IMR-90 (cell line): Measurements from ENCODE around the gene C11orf65. TPM values are rescaled to one million over a fixed set of nuclear protein-coding genes. Genes with fewer than 3 reads are reported as not detected.
A peak's percentile ranks its signal among the peaks of the same experiment; 100 is the strongest.

Source experiments
- ATAC-seq: fragments of 200-7000 bp; cut with Tn5 transposase; 2 replicates; pipeline ENCODE4 v1.9.1; 2020; ENCODE audit warnings: low read depth, mild to moderate bottlenecking, moderate library complexity
- Bru-seq: library from RNA; stranded (reverse); fragments of 400-500 nt; gene quantifications from one replicate; lab custom pipeline; 2021; lab: Mats Ljungman, UMichigan
- BruChase-seq, 2 experiments: library from RNA; stranded (reverse); fragments of 400-500 nt; gene quantifications; one replicate each; lab custom pipeline; 2021; lab: Mats Ljungman, UMichigan
- BruUV-seq: library from RNA; stranded (reverse); fragments of 400-500 nt; replicated peaks from 2 replicates; lab custom pipeline; 2021; lab: Mats Ljungman, UMichigan
- CTCF ChIA-PET: fragments of 300-600 bp; formaldehyde crosslinking; extraction: SDS; loops from one replicate; lab custom pipeline; 2021; ENCODE audit warnings: antibody characterized with exemption; lab: Yijun Ruan, JAX
- POLR2A ChIA-PET: fragments of 300-600 bp; sonication (Branson Sonifier 250); formaldehyde crosslinking; loops from one replicate; lab custom pipeline; 2022; ENCODE audit warnings: antibody characterized with exemption; ENCODE audit not compliant: unreplicated experiment; lab: Charles Lee
- DNase-seq: peaks from one replicate; pipeline ENCODE4 v3.0.0; 2013
- H2AFZ ChIP-seq: replicated peaks from 2 replicates; pipeline ENCODE3; 2013; ENCODE audit warnings: low read length, mild to moderate bottlenecking; ENCODE audit not compliant: poor library complexity
- H2AK5ac ChIP-seq: 2 replicates; pipeline ENCODE4 v1.6.1; 2013; ENCODE audit warnings: low read depth, low read length, inconsistent platforms
- H2AK9ac ChIP-seq: replicated peaks from 2 replicates; pipeline ENCODE3; 2013; ENCODE audit warnings: mild to moderate bottlenecking, low read depth, low read length, moderate library complexity; ENCODE audit not compliant: poor library complexity
- H2BK120ac ChIP-seq: 2 replicates; pipeline ENCODE4 v1.6.1; 2013; ENCODE audit warnings: low read depth, low read length, inconsistent platforms
- H2BK15ac ChIP-seq: 3 replicates; pipeline ENCODE4 v1.6.1; 2013; ENCODE audit warnings: low read depth, low read length, inconsistent platforms
- H2BK20ac ChIP-seq: 2 replicates; pipeline ENCODE4 v1.6.1; 2013; ENCODE audit warnings: low read depth, mild to moderate bottlenecking, inconsistent platforms, low read length, moderate library complexity
- H2BK5ac ChIP-seq: 2 replicates; pipeline ENCODE4 v1.6.1; 2013; ENCODE audit warnings: mild to moderate bottlenecking, low read depth, low read length, inconsistent platforms; ENCODE audit not compliant: poor library complexity, severe bottlenecking
- H3K14ac ChIP-seq: replicated peaks from 2 replicates; pipeline ENCODE4 v1.6.1; 2013; ENCODE audit warnings: low read depth, low read length, inconsistent platforms
- H3K18ac ChIP-seq: 2 replicates; pipeline ENCODE4 v1.6.1; 2013; ENCODE audit warnings: low read depth, low read length, control low read depth
- H3K23ac ChIP-seq: 2 replicates; pipeline ENCODE4 v1.6.1; 2013; ENCODE audit warnings: low read depth, low read length, inconsistent platforms
- H3K27ac ChIP-seq: 2 replicates; pipeline ENCODE4 v1.5.1; 2013; ENCODE audit warnings: mild to moderate bottlenecking, control low read depth, low read length; ENCODE audit not compliant: insufficient read depth
- H3K27me3 ChIP-seq: 2 replicates; pipeline ENCODE4 v1.6.1; 2013; ENCODE audit warnings: low read length; ENCODE audit not compliant: control insufficient read depth, insufficient read depth
- H3K36me3 ChIP-seq: 2 replicates; pipeline ENCODE4 v1.6.1; 2013; ENCODE audit warnings: low read length, mixed read lengths; ENCODE audit not compliant: control insufficient read depth, insufficient read depth
- H3K4ac ChIP-seq: 2 replicates; pipeline ENCODE4 v1.6.1; 2013; ENCODE audit warnings: low read depth, low read length, inconsistent platforms
- H3K4me1 ChIP-seq: 2 replicates; pipeline ENCODE4 v1.6.1; 2013; ENCODE audit warnings: low read length, mixed read lengths; ENCODE audit not compliant: control insufficient read depth, insufficient read depth
- H3K4me2 ChIP-seq: 2 replicates; pipeline ENCODE4 v1.6.1; 2013; ENCODE audit warnings: low read depth, mild to moderate bottlenecking, control low read depth, low read length, moderate library complexity
- H3K4me3 ChIP-seq: 2 replicates; pipeline ENCODE4 v1.5.1; 2013; ENCODE audit warnings: low read depth, mild to moderate bottlenecking, control low read depth, low read length, moderate library complexity; ENCODE audit not compliant: insufficient read depth
- H3K56ac ChIP-seq: 2 replicates; pipeline ENCODE4 v1.6.1; 2013; ENCODE audit warnings: low read length, inconsistent platforms; ENCODE audit not compliant: insufficient read depth; ENCODE audit errors: extremely low read depth
- H3K79me1 ChIP-seq, 2 experiments: 2 replicates each; pipeline ENCODE4 v1.6.1; 2013; ENCODE audit warnings: low read length in 2 of 2, inconsistent platforms in 1 of 2, low read depth in 1 of 2
- H3K9ac ChIP-seq: 2 replicates; pipeline ENCODE4 v1.6.1; 2013; ENCODE audit warnings: low read depth, low read length, control low read depth
- H3K9me1 ChIP-seq: 2 replicates; pipeline ENCODE4 v1.6.1; 2013; ENCODE audit warnings: low read length, inconsistent platforms; ENCODE audit not compliant: insufficient read depth
- H3K9me3 ChIP-seq: 2 replicates; pipeline ENCODE4 v1.6.1; 2013; ENCODE audit warnings: low read length; ENCODE audit not compliant: control insufficient read depth, insufficient read depth
- H4K20me1 ChIP-seq: 2 replicates; pipeline ENCODE4 v1.6.1; 2013; ENCODE audit warnings: low read length, inconsistent platforms; ENCODE audit not compliant: insufficient read depth
- H4K5ac ChIP-seq: 2 replicates; pipeline ENCODE4 v1.6.1; 2013; ENCODE audit warnings: mild to moderate bottlenecking, low read depth, low read length, control low read depth
- H4K8ac ChIP-seq, 2 experiments: 2 replicates each; pipeline ENCODE4 v1.6.1; 2013; ENCODE audit warnings: low read depth in 2 of 2, low read length in 2 of 2, control low read depth in 1 of 2, inconsistent platforms in 1 of 2
- H4K91ac ChIP-seq: 2 replicates; pipeline ENCODE4 v1.6.1; 2013; ENCODE audit warnings: low read depth, low read length, inconsistent platforms; ENCODE audit not compliant: insufficient read depth
- CHD1 ChIP-seq: IDR thresholded peaks from 2 replicates; pipeline ENCODE4 v1.6.1; 2012; ENCODE audit warnings: low read depth, low read length, improper control_type of control experiment
- ELK1 ChIP-seq: fragments of 150-350 bp; IDR thresholded peaks from 2 replicates; pipeline ENCODE4 v1.6.1; 2016; ENCODE audit warnings: low read depth, mild to moderate bottlenecking, low read length, moderate library complexity, borderline replicate concordance
- FOS ChIP-seq: fragments of 150-350 bp; IDR thresholded peaks from 2 replicates; pipeline ENCODE4 v1.6.1; 2016; ENCODE audit warnings: low read depth, low read length
- MAFK ChIP-seq: IDR thresholded peaks from 2 replicates; pipeline ENCODE4 v1.6.1; 2012; ENCODE audit warnings: low read depth, low read length, improper control_type of control experiment
- MAZ ChIP-seq: IDR thresholded peaks from 2 replicates; pipeline ENCODE4 v1.6.1; 2012; ENCODE audit warnings: low read depth, mild to moderate bottlenecking, low read length, improper control_type of control experiment, moderate library complexity, borderline replicate concordance
- MXI1 ChIP-seq: IDR thresholded peaks from 2 replicates; pipeline ENCODE4 v1.6.1; 2012; ENCODE audit warnings: low read depth, mild to moderate bottlenecking, low read length, moderate library complexity, borderline replicate concordance
- NFE2L2 ChIP-seq: fragments of 150-350 bp; IDR thresholded peaks from 2 replicates; pipeline ENCODE4 v1.6.1; 2016; ENCODE audit warnings: low read depth, mild to moderate bottlenecking, low read length
- RCOR1 ChIP-seq: IDR thresholded peaks from 2 replicates; pipeline ENCODE4 v1.6.1; 2012; ENCODE audit warnings: mild to moderate bottlenecking, low read length, improper control_type of control experiment; ENCODE audit not compliant: insufficient replicate concordance
- SMC3 ChIP-seq: fragments of 150-350 bp; IDR thresholded peaks from 2 replicates; pipeline ENCODE4 v1.6.1; 2016; ENCODE audit warnings: low read depth, mild to moderate bottlenecking, antibody characterized with exemption, low read length, moderate library complexity
- USF2 ChIP-seq: fragments of 150-350 bp; IDR thresholded peaks from 2 replicates; pipeline ENCODE4 v1.6.1; 2017; ENCODE audit warnings: mild to moderate bottlenecking, antibody characterized with exemption, low read length, low read depth
- WGBS, 2 experiments: methylation state at CpG; one replicate each; pipeline versions ENCODE4 v1.1.5 to v1.1.7; 2013; ENCODE audit warnings: missing lambda C conversion rate in 2 of 2; ENCODE audit not compliant: insufficient read length in 1 of 2; ENCODE audit errors: extremely low coverage in 2 of 2; 5-methylcytosine and 5-hydroxymethylcytosine counted together
- dilution Hi-C: fragments of 300-500 bp; cut with HindIII; formaldehyde crosslinking; loops from one replicate; pipeline ENCODE4 v1.14.3; 2018; ENCODE audit warnings: low sequenced_read_pairs; ENCODE audit not compliant: unreplicated experiment
- in situ Hi-C: fragments of 300-500 bp; cut with MboI; formaldehyde crosslinking; loops from 3 replicates; pipeline ENCODE4 v1.14.3; 2019; ENCODE audit warnings: low sequenced_read_pairs, inconsistent platforms, mixed read lengths
- intact Hi-C: fragments of 100-400 bp; cut with micrococcal nuclease; formaldehyde crosslinking; loops from 2 replicates; pipeline ENCODE4 v1.10.0; 2022
- long read RNA-seq: library from polyadenylated mRNA; unstranded; transcript quantifications from one replicate; pipeline ENCODE4 v2.0.0, GENCODE V29; 2021; ENCODE audit not compliant: unreplicated experiment
- polyA plus RNA-seq, 3 experiments: library from polyadenylated mRNA; depleted of rRNA; stranded (reverse); fragments of >200 nt; gene quantifications; 2 replicates each; pipeline ENCODE4 v1.2.3, GENCODE V29; 2012; ENCODE audit warnings: low replicate concordance in 1 of 3
- total RNA-seq: library from RNA; depleted of rRNA; stranded (reverse); fragments of >200 nt; gene quantifications from 2 replicates; pipeline ENCODE4 v1.2.3, GENCODE V29; 2012; rRNA removed

Gene C11orf65
- total RNA-seq (0.18 and 0.56 TPM in 2 replicates), polyA plus RNA-seq (2012; rRNA removed) (0.12 TPM in 1 of 2 replicates, not detected in the other), Bru-seq, nascent RNA (percentile 32 among the genes with signal in this experiment), BruChase-seq, experiment 1, labeled RNA remaining after a 6-hour chase (percentile 34 among the genes with signal in this experiment), BruChase-seq, experiment 2, labeled RNA remaining after a 2-hour chase (percentile 33 among the genes with signal in this experiment)
- 0.02 TPM in 1 of 2 replicates, not detected in the other for polyA plus RNA-seq (2012; cell fraction: cytosol; rRNA removed)
- polyA plus RNA-seq (2012; cell fraction: nucleus; rRNA removed; ENCODE audit: low replicate concordance) = 0.16 TPM in 1 of 2 replicates, not detected in the other
- long read RNA-seq, partial matches to known transcripts = 0 of 2 reads
- long read RNA-seq, other reads (novel, unspliced or antisense) = 2 of 2 reads

- no peak within 1 kb of the TSS for H2BK20ac ChIP-seq
- no peaks in the 10 kb centered on the region for H3K9me3 ChIP-seq
- H3K23ac ChIP-seq = peak within 1 kb of the TSS; percentile 91
- no peaks in the 10 kb centered on the region for H3K9me1 ChIP-seq
- WGBS, 2 experiments = 0% methylated on average over 3 of the region's 35 CpGs; no CpG with 5 or more reads in 1 of the 2 experiments
- peak within 1 kb of the TSS; percentile 81 for H3K18ac ChIP-seq
- ATAC-seq (peak; percentile 99), DNase-seq (peak; percentile 96)
- H4K91ac ChIP-seq = peak within 1 kb of the TSS; percentile 87
- peak within 1 kb of the TSS; percentile 86 for H2AK9ac ChIP-seq
- H4K8ac ChIP-seq = peak within 1 kb of the TSS; percentile 91 to 93
- peak within 1 kb of the TSS; percentile 95 for H3K27ac ChIP-seq
- H3K56ac ChIP-seq = peak within 1 kb of the TSS; percentile 89
- peak within 1 kb of the TSS; percentile 84 for H2BK5ac ChIP-seq
- dilution Hi-C loops = no loop called here
- H2AK5ac ChIP-seq = peak within 1 kb of the TSS; percentile 41; the same call in 1 of the 2 replicates
- peak within 1 kb of the TSS; percentile 83 for H3K4me3 ChIP-seq
- ChIA-PET CTCF (no interaction called here), POLR2A (no interaction called here)
- peak within 1 kb of the TSS; percentile 58 for H2BK120ac ChIP-seq
- H2BK15ac ChIP-seq = peak within 1 kb of the TSS; percentile 6; the same call in 1 of the 3 replicates
- H4K20me1 ChIP-seq = no peaks in the 10 kb centered on the region
- H3K36me3 ChIP-seq = no peaks in the 10 kb centered on the region
- TSS peak; percentile 96 for BruUV-seq
- intact Hi-C loops = loop anchor here (5.0 to 10.0 kb wide), 3 partner anchors 100 to 242 kb away; partner anchors contain the start of genes ATM and NPAT
- in situ Hi-C loops = no loop called here
- peaks cover 2% of the 10 kb centered on the region; the same call in 1 of the 2 replicates for H3K4me1 ChIP-seq
- H3K4me2 ChIP-seq = peak within 1 kb of the TSS; percentile 84
- peak within 1 kb of the TSS; percentile 90 for H2AFZ ChIP-seq
- peak within 1 kb of the TSS; percentile 93 for H3K4ac ChIP-seq
- no peaks in the 10 kb centered on the region for H3K79me1 ChIP-seq
- no peaks in the 10 kb centered on the region for H3K27me3 ChIP-seq
- H3K14ac ChIP-seq = peak within 1 kb of the TSS; percentile 95
- H3K9ac ChIP-seq = peak within 1 kb of the TSS; percentile 97
- H4K5ac ChIP-seq = peak within 1 kb of the TSS; percentile 98
- TF ChIP-seq FOS (0 out of 2 replicates have a peak, but pooled peaks have one; percentile 15), MAZ (peak; percentile 73; the same call in 1 of the 2 replicates), RCOR1 (no peak), SMC3 (no peak), USF2 (0 out of 2 replicates have a peak, but pooled peaks have one; percentile 11), MAFK (no peak), CHD1 (0 out of 2 replicates have a peak, but pooled peaks have one; percentile 34), MXI1 (no peak), NFE2L2 (no peak), ELK1 (no peak)
These were observed at the start of gene C11orf65 for GRCh38 chr11:108467091-108467823. Gene C11orf65 (minus strand): TSS chr11:108467529. CDS start chr11:108461559, 5,970 bp downstream.
